Epidermal melanocyte (primary cell): ENCODE data around the gene URGCP.

ENCODE experiments used
- DNase-seq: peaks from one replicate; pipeline ENCODE4 v3.0.0; 2011; ENCODE audit warnings: low spot score; ENCODE audit not compliant: insufficient read length

Gene URGCP

GRCh38 chr7:43876241-43876640 lies 30.2 kb downstream of the URGCP start:
- DNase-seq, result no peak

- no peak for DNase-seq
Observed at GRCh38 chr7:43873300-43873699, 33.1 kb downstream of the URGCP start.

- DNase-seq, result peak; percentile 41
Observed at GRCh38 chr7:43872406-43873110, 33.8 kb downstream of the URGCP start.

GRCh38 chr7:43871064-43871463 lies 35.3 kb downstream of the URGCP start:
- DNase-seq, result no peak

- no peak for DNase-seq
Observed at GRCh38 chr7:43870316-43870715, 36.1 kb downstream of the URGCP start.

GRCh38 chr7:43869867-43870240 lies 36.5 kb downstream of the URGCP start:
- peak; percentile 77 for DNase-seq

GRCh38 chr7:43869006-43869866 lies 37.2 kb downstream of the URGCP start, which contains the start of gene MRPS24:
TSS of gene MRPS24 (minus strand) at chr7:43869517. CDS start at chr7:43869495, 22 bp downstream.
- peak; percentile 91 for DNase-seq

- DNase-seq, result no peak
Observed at GRCh38 chr7:43868681-43869005, 37.8 kb downstream of the URGCP start.

- DNase-seq, result no peak
Observed at GRCh38 chr7:43868181-43868580, 38.2 kb downstream of the URGCP start.

GRCh38 chr7:43865277-43865676 lies 41.1 kb downstream of the URGCP start:
- no peak for DNase-seq

GRCh38 chr7:43864126-43864525 lies 42.3 kb downstream of the URGCP start:
- no peak for DNase-seq

- DNase-seq, result no peak
Observed at GRCh38 chr7:43856996-43857395, 49.4 kb downstream of the URGCP start.

- DNase-seq, result no peak
Observed at GRCh38 chr7:43856316-43856715, 50.1 kb downstream of the URGCP start.

GRCh38 chr7:43855176-43855575 lies 51.2 kb downstream of the URGCP start:
- DNase-seq, result no peak

- DNase-seq, result no peak
Observed at GRCh38 chr7:43851805-43852204, 54.6 kb downstream of the URGCP start.

GRCh38 chr7:43850348-43851116 lies 55.9 kb downstream of the URGCP start:
- DNase-seq, result peak; percentile 23

GRCh38 chr7:43849047-43849446 lies 57.3 kb downstream of the URGCP start:
- no peak for DNase-seq

- no peak for DNase-seq
Observed at GRCh38 chr7:43847496-43847895, 58.9 kb downstream of the URGCP start.

- no peak for DNase-seq
Observed at GRCh38 chr7:43844662-43845061, 61.7 kb downstream of the URGCP start.

- DNase-seq, result no peak
Observed at GRCh38 chr7:43844257-43844656, 62.1 kb downstream of the URGCP start.

GRCh38 chr7:43843296-43843695 lies 63.1 kb downstream of the URGCP start:
- DNase-seq, result no peak

GRCh38 chr7:43838201-43838658 lies 68.2 kb downstream of the URGCP start:
- no peak for DNase-seq
